Measurements from ENCODE around the gene IGFBP6.

Gene IGFBP6

DNA sequence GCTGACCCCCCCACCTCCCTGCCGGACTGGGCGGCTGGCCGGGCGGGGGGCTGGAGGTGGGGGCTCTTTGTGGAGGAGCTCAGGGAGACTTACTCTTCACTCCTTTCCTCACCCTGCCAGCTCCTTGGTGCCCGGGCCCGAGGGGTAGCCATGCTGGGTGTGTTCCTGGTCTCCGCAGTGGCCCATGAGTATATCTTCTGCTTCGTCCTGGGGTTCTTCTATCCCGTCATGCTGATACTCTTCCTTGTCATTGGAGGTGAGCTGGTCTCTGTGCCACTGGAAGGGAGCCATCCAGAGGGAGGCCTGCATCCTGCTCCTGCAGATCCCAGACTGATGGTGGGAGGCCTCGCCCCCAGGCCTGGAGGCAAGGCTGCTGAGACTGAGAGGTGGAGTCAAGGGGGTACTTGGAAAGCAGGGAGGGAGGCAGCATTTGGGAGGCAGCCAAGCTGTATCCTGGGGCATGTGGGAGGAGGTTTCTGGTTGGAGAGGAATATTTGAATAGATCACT, 25.5 kb downstream of the IGFBP6 start:
- no peak for DNase-seq

DNA sequence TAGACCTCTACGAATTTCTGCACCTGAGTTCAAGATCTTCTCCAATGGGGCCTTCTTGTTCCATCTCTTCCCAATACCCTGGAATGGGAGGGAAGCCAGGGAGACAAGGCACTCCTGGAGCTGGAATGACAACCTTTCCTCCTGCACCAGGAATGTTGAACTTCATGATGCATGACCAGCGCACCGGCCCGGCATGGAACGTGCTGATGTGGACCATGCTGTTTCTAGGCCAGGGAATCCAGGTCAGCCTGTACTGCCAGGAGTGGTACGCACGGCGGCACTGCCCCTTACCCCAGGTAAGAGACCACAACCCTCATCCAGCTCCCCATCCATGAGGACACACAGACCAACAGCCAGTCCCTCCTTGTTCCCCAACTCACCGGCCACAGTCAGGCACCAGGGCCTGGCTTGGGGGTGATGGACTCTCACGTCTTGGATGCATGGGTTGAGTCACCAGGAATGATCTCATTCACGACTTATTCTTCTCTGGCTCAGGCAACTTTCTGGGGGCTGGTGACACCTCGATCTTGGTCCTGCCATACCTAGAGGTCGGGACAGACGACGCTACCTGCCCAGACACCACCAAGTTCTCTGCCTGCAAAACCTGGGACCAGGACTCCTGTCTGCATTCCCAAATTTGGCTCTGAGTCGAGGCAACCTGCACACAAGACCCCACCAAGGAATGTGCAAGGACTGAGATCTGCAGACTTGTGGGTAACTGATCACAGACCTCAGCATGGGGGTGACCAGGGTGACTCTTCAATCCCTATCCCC, 26.3 kb downstream of the IGFBP6 start:
- DNase-seq: no peak

DNA sequence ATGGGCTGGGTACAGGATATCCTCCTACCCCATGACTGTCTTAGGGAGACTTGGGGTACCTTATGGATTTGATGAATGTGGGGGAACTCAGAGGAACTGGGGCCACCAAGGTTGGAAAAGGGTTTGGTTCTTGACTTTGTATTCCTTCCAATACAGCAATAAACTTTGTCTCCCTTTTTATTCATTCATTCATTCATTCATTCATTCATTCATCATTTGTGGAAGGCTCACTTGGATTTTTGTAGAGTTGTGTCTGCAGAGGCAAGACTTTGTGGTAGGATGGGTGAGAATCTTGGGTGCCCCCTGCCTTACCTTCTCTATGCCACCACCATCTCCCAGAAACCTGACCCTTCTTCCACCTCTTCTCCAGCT, 26.9 kb downstream of the IGFBP6 start:
- DNase-seq: no peak

DNA sequence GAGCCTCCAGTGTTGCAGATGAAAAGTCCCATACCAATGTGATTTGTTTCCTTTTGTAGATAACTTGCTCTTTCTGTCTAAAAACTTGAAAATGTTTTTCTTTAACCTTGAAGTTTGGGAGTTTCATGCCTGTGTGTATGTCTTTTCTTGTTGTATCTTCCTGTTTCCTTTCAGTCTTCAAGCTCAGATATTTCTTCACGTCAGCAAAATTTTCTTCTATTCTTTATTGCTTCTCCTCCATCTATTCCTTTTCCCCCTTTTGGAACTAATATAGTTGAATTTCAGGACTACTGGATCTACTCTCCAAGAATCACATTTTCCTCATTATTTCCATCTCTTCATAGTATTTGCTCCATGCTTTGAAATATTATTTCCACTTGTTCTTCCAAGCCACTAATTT, 29.7 kb downstream of the IGFBP6 start:
- no peak for DNase-seq

DNA sequence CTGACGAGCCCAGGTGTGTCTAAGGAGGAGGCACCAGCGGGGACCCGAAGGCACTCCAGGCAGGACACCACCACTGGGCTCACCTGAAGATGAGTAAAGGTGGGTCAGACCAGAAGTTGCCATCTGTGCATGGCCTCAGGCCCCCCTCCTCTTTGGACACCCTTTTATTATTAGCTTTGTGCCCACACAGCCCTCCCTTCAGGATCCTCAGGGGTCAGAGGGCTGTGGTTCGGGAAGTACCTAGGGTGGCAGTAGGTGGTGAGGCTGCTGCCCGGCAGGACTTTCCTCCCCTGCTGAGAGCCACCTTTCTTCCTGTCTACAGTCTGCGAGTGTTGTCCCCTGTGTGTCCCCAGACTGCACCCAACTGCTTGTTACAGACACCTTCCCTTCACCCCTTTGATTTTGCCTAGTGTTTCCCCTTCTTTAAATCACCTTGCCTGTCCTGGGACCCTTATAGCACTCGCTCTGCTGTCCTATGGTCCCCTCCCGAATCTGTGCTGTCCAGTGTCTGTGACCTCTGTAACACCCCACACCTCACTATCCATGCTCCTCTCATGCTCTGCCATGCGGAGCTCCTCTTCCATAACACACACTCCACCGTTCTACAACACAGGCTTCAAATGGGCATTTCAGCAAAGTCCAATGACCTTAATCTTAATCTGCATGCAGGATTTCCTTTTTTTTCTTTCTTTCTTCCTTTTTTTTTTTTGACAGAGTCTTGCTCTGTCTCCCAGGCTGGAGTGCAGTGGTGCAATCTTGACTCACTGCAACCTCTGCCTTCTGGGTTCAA, 31.5 kb downstream of the IGFBP6 start:
- no peak for DNase-seq

DNA sequence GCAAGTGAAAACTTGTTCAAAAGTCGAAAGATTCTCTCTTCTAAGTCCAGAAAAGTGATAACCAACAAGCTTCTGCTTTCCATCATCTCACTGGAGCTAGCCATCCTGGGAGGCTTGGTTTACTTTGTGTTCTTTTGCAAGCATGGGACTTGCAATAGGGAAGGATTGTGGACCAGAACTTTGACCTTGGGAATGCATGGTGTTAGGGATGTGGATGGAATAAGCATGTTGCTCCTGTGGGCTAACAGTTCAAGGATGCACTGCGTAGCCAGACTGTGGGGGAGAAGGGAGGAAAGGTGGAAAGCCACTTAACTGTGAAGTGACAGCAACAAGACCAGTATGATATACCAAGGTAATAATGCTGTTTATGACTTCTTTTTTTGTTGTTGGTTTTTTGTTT, 34.4 kb downstream of the IGFBP6 start:
- DNase-seq: no peak

DNA sequence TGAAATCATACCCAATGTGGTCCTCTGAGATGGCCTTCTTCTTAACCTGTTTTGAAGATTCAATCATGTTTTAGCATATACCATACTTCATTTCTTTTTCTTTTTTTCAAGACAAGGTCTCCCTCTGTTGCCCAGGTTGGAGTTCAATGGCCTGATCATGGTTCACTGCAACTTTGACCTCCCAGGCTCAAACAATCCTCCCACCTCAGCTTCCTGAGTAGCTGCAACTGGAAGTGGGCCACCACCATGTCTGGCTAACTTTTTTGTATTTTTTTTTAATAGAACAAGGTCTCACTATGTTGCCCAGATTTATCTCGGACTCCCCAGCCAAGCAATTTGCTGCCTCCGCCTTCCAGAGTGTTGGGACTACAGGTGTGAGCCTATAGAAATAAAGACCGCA, 36.3 kb downstream of the IGFBP6 start:
- DNase-seq: no peak

DNA sequence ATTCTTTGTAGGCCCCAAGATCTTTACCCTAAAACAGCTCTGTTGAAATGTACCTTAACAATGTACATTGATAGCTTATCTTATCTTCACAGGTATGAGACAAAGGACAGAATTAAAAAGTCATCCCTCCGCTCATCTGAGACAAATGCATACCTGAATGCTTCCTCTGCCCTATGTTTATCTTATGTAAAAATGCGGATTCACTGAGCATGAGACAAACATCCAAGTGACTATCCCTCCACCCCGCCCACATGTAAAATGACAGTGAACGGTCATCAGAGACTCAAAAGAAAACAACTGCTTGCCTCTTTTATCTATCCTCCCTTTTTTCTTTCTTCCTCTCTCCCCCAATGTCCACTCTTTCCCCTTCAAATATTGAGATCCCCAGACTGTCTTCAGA, 45.9 kb downstream of the IGFBP6 start:
- DNase-seq: no peak

DNA sequence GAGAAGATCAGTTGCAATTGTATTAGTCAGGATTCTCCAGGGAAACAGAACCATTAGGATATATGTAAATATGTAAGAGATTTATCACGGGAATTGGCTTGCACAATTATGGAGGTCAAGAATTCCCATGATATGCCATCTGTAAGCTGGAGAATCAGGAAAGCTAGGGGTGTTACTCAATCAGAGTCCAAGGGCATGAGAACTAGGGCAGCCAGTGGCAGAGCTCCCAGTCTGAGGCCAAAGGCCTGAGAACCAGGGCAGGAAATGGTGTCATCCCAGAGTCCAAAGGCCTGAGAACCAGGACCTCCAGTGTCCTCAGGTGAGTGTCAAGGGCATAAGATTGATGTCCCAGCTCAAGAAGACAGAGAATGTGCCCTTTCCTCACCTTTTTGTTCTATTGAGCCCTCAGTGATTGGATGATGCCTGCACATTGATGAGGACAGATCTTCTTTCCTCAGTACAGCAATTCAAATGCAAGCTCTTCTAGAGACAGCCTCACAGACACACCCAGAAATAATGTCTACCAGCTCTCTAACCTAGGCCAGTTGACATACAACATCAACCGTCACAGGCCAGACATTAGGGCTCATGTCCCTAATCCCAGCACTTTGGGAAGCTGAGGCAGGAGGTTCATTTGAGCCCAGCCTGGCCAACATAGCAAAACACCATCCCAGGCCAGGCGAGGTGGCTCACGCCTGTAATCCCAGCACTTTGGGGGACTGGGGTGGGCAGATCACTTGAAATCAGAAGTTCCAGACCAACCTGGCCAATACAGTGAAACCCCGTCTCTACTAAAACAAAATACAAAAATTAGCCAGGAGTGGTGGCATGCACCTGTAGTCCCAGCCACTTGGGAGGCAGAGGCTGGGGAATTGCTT, 48.2 kb downstream of the IGFBP6 start:
- DNase-seq: no peak

DNA sequence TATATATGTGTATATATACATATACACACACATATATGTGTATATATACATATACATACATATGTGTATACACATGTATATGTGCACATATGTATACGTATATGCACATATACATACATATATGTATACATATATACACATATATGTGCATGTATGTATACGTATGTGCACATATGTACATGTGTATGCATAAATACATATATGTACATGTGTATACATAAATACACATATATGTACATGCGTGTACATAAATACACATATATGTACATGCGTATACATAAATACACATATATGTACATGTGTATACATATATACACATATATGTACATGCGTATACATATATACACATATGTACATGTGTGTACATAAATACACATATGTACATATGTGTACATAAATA, 49.7 kb downstream of the IGFBP6 start:
- no peak for DNase-seq

DNA sequence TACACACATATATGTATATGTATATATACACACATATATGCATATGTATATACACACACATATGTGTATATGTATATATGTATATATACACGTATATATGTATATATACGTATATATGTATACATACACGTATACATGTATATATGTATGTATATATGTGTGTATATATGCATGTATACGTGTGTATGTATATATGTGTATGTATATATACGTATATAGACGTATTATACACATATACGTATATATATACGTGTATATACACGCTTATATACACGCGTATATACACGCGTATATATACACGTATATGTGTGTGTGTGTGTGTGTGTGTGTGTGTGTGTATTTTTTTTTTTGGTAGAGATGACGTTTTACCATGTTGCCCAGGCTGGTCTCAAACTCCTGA, 50.2 kb downstream of the IGFBP6 start:
- no peak for DNase-seq

DNA sequence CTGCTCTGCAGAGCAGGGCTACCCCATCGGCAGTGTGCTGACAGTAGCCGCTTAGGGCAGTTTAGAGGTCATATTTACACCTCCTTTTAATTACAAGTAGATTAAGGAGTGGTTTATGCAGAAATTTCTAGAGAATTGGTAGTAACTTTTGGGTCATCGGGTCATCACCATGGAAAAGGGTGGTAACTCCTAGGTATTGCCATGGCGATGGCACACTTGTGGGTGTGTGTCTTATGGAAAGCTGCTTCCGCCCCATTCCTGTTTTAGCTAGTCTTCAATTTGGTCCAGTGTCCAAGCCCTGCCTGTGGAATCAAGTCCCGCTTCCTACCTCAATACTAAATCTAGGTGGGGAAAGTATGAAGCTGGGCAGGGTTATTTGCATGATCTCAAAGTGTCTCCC, 53.6 kb downstream of the IGFBP6 start:
- DNase-seq: no peak

Measured in stimulated activated CD8-positive, alpha-beta memory T cell treated with anti-CD3 and anti-CD28 coated beads, Interleukin-4, amount 100 ng/mL, for 48 hours (primary cell).